GM19025 (cell line): ENCODE measurements around the gene PNMA8A.
"Not testable (repeated sequence)": the region's sequence is repeated elsewhere in the genome, so short reads cannot be mapped to it uniquely, and the experiment has no call there.

Experiments
- ATAC-seq: cut with Tn5 transposase; IDR thresholded peaks from one replicate; pipeline ENCODE4 v1.9.1; 2021; ENCODE audit warnings: mild to moderate bottlenecking, low read depth, moderate library complexity; ENCODE audit not compliant: unreplicated experiment

Gene PNMA8A

GRCh38 chr19:46471116-46471733, at the start of gene PNMA8A:
PNMA8A (minus strand) TSS chr19:46471563; CDS start chr19:46471035, 528 bp downstream.
- no peak for ATAC-seq

GRCh38 chr19:46520616-46521015, 49.3 kb upstream of the PNMA8A start:
- ATAC-seq, result no peak

- no peak for ATAC-seq
These were observed 46.1 kb upstream of the PNMA8A start for GRCh38 chr19:46517471-46517870.

- ATAC-seq, result no peak
These were observed 44.6 kb upstream of the PNMA8A start for GRCh38 chr19:46515879-46516350.

- ATAC-seq, result no peak
These were observed 43.9 kb upstream of the PNMA8A start for GRCh38 chr19:46515290-46515609.

DNA sequence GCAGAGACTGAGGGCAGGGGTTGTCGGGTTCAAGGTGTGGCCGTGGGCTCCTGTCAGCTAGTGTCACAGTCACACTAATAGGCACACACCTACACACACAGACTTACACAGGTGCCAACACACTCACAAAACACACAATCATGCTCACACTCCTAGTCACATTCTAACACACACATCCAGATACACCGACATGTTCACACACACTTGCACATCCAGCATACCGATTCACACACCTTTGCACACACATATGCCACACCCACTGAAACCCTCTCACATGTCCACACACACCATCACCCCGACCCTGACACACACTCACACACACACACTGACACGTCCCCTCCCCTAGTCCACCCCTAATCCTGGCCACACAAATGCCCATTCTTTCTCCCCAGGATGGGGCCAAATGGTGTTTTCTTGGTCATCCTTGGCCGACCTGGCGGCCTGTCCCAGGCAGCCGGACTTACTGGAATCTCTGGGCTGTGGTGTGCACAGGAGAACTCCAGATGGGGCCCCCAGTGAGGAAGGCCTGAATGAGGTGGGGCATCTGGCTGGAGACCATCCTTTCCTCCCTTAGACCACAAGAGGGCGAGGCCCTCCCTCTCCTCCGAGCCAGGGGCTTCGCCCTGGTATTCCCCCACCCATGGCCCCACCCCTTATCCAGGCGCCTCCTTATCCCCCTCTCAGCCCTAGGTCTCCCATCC, 43.4 kb upstream of the PNMA8A start:
- ATAC-seq, result no peak

GRCh38 chr19:46513461-46514236, 42.3 kb upstream of the PNMA8A start:
- no peak for ATAC-seq

DNA sequence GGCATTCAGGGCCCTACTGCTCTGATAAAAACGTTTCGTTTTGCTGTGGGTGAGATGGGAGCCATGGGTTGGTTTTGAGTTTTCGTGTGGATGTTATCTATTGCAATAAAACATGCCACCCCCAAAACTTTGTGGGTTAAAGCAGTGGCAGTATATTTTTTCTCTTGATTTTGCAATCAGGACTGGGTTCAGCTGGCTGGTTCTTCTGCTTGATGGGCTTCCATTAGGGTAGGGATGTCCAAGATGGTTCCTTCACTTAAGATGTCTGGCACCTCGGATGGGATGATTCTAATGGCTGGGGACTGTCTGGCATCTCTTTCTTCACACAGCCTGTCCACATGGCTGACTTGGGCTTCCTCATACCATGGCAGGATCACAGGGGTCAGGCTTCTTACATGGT, 39.9 kb upstream of the PNMA8A start:
- no peak for ATAC-seq

DNA sequence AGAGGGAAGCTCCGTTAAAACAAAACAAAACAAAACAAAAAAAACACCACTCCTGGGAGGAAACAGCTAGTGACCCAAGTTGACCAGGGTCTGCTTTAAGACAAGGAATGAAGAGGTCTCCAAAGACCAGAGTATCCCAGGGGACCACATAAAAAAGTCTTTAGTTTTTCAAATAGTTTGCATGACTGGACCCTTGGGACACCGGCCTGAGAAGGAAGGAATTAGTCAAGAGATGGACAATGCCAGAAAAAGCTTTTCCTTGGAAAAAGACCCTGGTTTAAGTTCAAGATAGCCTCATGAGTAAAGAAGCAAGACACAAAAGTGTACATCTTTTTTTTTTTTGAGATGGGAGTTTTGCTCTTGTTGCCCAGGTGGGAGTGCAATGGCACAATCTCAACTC, 36.8 kb upstream of the PNMA8A start:
- no peak for ATAC-seq

DNA sequence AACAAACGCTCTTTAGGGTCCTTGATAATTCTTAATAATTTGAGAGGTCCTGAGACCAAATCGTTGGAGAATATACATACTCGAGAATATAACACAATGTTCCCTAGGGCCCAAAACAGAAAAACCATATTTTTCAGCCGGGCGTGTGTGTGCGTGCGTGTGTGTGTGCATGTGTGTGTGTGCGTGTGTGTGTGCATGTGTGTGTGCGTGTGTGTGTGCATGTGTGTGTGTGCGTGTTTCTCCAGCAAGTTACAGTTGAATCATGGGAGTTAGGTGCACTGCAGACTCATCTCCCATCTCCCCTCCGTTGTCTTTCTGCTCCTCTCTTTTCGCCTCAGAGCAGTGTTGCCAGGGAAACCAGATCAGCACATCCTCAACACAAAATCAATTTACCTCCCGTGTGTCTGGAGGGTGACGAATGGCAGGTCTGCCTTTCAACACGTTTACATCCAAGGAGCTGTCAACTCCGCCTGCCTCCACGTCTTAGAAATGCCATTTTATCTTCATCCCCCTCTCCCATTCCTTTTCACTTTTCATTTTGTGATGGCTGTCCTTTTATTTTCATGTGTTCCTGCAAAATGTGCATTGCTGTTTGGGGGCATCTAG, 32.6 kb upstream of the PNMA8A start:
- no peak for ATAC-seq

DNA sequence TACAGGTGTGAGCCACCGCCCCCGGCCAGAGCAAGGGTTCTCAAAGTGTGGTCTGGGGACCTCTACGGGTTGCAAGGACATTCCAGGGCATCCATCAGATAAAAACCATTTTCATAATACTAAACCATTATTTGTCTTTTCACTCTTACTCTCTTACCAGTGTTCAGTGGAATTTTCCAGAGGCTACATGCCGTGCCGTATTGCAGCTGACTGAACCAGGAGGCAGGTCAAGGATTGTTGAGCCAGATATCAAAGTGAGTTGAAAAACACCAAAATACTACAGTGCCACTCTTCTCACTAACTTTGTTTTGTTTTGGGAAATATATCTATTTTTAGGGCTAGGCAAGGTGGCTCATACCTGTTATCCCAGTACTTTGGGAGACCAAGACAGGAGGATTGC, 31.5 kb upstream of the PNMA8A start:
- ATAC-seq, result no peak

- ATAC-seq, result no peak
These were observed 28.3 kb upstream of the PNMA8A start for GRCh38 chr19:46499692-46500091.

DNA sequence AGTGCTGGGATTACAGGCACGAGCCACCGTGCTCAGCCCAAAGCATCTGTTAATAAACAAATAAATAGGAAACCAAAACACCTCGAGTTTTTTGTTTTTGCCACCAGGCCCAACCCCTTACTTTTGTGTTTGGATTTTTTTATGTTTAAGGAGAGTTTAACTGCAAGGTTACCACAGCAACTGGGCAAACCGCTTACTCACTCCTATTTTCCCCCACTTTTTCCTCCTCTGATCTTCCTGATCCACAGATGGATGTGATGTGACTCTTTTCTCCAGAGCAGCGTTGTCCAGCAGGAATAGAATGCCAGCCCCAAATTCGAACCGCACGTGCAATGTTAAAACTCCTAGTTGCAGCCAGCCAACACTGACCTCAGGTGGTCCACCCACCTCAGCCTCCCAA, 26.4 kb upstream of the PNMA8A start:
- ATAC-seq, result no peak

- not testable (repeated sequence) for ATAC-seq
These were observed 25.5 kb upstream of the PNMA8A start for GRCh38 chr19:46496886-46497285.

DNA sequence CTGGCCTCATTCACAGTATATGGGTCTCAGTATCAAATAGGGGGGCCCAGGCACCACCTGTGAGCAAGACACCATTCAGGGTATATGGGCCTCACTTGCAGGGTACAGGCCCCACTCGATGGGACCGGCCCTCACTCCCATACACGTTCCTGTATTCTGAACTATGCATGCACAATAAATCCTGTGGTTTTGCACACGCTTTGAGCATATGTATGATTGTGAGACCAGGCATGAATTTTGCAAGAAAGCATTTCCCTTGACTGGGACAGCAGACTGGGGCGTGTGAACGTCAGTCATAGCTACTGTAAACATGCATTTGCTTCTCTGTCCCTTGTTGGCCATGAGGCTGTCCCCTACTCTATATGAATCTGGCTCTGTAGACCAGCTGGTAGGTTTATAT, 24.9 kb upstream of the PNMA8A start:
- no peak for ATAC-seq

GRCh38 chr19:46495786-46496099, 24.4 kb upstream of the PNMA8A start, which contains the start of gene PNMA8B:
PNMA8B (minus strand) TSS chr19:46495867; CDS start chr19:46495465, 402 bp downstream.
- ATAC-seq, result no peak

DNA sequence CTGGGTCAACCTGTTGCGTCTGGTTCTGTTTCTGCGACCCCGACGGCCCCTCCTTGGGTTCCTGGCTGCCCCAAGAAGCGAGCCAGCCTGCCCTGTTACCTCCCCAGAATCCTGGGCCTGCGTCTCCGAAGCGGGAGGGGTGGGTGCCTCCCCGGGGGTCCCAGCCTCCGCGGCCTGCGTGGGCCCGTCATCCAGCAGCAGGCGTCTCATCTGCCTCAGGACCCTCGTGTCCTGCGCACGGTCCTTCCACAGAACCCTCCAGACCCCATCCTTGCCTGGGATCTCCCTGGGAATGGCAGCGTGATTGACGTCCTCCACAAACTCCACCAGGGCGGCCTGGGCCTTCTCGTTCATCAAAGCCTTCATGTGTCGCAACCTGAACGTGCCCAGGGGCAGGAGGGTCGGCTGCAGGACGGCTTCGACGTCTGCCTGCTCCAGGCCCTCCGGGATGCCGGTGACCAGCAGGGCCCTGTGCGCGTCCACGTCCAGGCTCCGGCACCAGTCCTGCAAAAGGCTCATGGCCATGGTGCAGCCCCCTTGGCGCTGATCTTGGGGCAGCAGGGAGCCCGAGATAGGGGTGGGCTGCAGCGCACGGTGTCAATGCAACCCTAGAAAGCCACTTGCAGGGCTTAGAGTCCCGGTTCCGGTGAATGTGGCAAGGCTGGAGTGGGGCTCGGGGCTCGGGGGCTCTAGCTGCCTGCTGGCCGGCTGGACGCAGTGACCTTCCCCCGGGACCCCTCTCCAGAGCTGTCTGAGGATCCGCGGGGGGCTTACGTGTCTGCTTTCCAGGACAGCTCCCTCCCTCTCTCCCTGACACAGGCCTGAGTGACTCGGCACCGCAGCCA, 23.8 kb upstream of the PNMA8A start:
- no peak for ATAC-seq

GRCh38 chr19:46494146-46494940, 23.0 kb upstream of the PNMA8A start:
- ATAC-seq, result no peak
